MCF 10A (cell line): Measurements from ENCODE around the gene STK40. TPM values are rescaled to one million over a fixed set of nuclear protein-coding genes. Genes with fewer than 3 reads are reported as not detected.

Experiments used
- BruUV-seq: library from RNA; stranded (reverse); fragments of 400-500 nt; replicated peaks from 2 replicates; lab custom pipeline; 2021; lab: Mats Ljungman, UMichigan
- CTCF ChIA-PET: fragments of 300-600 bp; sonication (Branson Sonifier 250); formaldehyde crosslinking; extraction: SDS; loops from one replicate; lab custom pipeline; 2021; ENCODE audit warnings: antibody characterized with exemption, inconsistent platforms; lab: Yijun Ruan, JAX
- POLR2A ChIA-PET: fragments of 300-600, 350-650 bp; sonication (Branson Sonifier 250); formaldehyde crosslinking; extraction: SDS; loops from one replicate; lab custom pipeline; 2020; ENCODE audit warnings: antibody characterized with exemption, inconsistent platforms; lab: Yijun Ruan, JAX
- DNase-seq: peaks from one replicate; pipeline ENCODE4 v3.0.0-alpha.2; 2018; ENCODE audit not compliant: unreplicated experiment
- H3K27ac Mint-ChIP-seq: one replicate; pipeline ENCODE4 v1.8.0; 2022; ENCODE audit warnings: mild to moderate bottlenecking, low read depth, mixed read lengths; ENCODE audit not compliant: unreplicated experiment
- H3K27me3 Mint-ChIP-seq: one replicate; pipeline ENCODE4 v1.8.0; 2022; ENCODE audit warnings: mixed read lengths; ENCODE audit not compliant: insufficient read depth, unreplicated experiment
- H3K36me3 Mint-ChIP-seq: one replicate; pipeline ENCODE4 v1.8.0; 2022; ENCODE audit warnings: mild to moderate bottlenecking, moderate library complexity, mixed read lengths; ENCODE audit not compliant: insufficient read depth, unreplicated experiment
- H3K4me1 Mint-ChIP-seq: one replicate; pipeline ENCODE4 v1.8.0; 2022; ENCODE audit warnings: mixed read lengths; ENCODE audit not compliant: insufficient read depth, unreplicated experiment
- H3K4me3 Mint-ChIP-seq: one replicate; pipeline ENCODE4 v1.8.0; 2022; ENCODE audit warnings: mild to moderate bottlenecking, moderate library complexity, mixed read lengths; ENCODE audit not compliant: unreplicated experiment
- H3K9me3 Mint-ChIP-seq: one replicate; pipeline ENCODE4 v1.8.0; 2022; ENCODE audit warnings: mixed read lengths; ENCODE audit not compliant: unreplicated experiment
- intact Hi-C: fragments of 100-400 bp; cut with micrococcal nuclease; formaldehyde crosslinking; loops from 2 replicates; pipeline ENCODE4 v1.14.1; 2022
- total RNA-seq: library from RNA; stranded (reverse); gene quantifications from 2 replicates; pipeline ENCODE4 v1.2.3, GENCODE V29; 2022
- TF ChIP-seq, protein P1 (sequence below): fragments of 200-600 bp; IDR thresholded peaks from one replicate; pipeline ENCODE4 v1.8.0; 2022; ENCODE audit warnings: antibody characterized with exemption, mild to moderate bottlenecking; ENCODE audit not compliant: unreplicated experiment

Gene STK40
- total RNA-seq, 1 experiment from 2014 or later = 44.0 TPM

DNA sequence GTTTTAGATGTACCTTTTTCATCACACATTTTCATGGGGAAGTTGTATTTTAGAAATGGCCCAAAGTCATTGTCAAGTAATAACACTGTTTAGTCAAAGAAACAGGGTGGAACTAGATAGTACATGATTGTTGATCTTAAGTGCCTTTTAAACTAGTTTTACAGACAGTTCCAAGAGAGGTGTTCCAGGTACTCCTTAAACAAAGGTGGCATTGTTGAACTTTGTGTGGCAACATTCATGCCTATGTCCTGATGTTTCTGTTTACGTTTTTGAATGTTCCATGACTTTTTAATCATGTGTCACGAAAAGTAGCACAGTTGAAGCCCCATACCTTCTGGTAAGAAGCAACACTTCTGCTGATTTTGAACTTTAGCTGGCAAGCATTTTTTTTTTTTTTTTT is 88.7 kb downstream of the STK40 start:
- CTCF ChIA-PET = interaction anchor here (0.9 to 1.5 kb wide), 3 partner anchors 10 to 46 kb away, joined by 4 to 7 read pairs (median 7); no protein-coding TSS in a partner anchor
- TF ChIP-seq, protein P1, sequence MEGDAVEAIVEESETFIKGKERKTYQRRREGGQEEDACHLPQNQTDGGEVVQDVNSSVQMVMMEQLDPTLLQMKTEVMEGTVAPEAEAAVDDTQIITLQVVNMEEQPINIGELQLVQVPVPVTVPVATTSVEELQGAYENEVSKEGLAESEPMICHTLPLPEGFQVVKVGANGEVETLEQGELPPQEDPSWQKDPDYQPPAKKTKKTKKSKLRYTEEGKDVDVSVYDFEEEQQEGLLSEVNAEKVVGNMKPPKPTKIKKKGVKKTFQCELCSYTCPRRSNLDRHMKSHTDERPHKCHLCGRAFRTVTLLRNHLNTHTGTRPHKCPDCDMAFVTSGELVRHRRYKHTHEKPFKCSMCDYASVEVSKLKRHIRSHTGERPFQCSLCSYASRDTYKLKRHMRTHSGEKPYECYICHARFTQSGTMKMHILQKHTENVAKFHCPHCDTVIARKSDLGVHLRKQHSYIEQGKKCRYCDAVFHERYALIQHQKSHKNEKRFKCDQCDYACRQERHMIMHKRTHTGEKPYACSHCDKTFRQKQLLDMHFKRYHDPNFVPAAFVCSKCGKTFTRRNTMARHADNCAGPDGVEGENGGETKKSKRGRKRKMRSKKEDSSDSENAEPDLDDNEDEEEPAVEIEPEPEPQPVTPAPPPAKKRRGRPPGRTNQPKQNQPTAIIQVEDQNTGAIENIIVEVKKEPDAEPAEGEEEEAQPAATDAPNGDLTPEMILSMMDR = no peak

DNA sequence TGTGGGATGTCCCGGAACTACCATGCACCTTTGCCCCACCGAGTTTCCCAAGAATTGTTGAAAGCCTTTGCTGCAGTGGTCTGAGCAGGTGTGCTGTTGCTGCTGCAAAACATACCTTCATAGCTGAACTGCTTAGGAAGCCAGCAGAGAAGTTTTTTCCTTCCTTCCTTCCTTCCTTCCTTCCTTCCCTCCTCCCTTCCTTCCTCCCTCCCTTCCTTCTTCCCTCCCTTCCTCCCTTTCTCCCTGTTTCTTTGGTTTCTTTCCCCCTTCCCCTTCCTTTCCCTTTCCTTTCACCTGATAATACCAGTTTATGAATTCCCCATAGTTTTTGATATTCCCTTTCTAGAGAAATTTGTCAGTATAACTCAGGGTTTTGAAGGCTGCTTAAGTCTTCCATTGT is 90.3 kb downstream of the STK40 start:
- Mint-ChIP-seq H3K4me1 (peaks cover 16% of the 10 kb centered on the region), H3K36me3 (peaks cover 100% of the 10 kb centered on the region), H3K9me3 (no peaks in the 10 kb centered on the region), H3K27ac (peak overlapping the region; percentile 9), H3K27me3 (no peaks in the 10 kb centered on the region), H3K4me3 (no peak overlapping the region)
- POLR2A ChIA-PET = interaction anchor here (1.1 to 1.8 kb wide), 3 partner anchors 10 to 37 kb away, joined by 3 to 6 read pairs (median 4); partner anchors contain the start of gene SH3D21
- no TSS peak for BruUV-seq
- intact Hi-C loops = no loop called here
- TF ChIP-seq, protein P1 = no peak
- no peak for DNase-seq
- CTCF ChIA-PET = no interaction called here

More for the DNA sequence above, 88.7 kb downstream of the STK40 start:
- H3K36me3 Mint-ChIP-seq = peaks cover 99% of the 10 kb centered on the region
- no peaks in the 10 kb centered on the region for H3K27me3 Mint-ChIP-seq
- no peaks in the 10 kb centered on the region for H3K9me3 Mint-ChIP-seq
- no TSS peak for BruUV-seq
- peaks cover 13% of the 10 kb centered on the region for H3K4me1 Mint-ChIP-seq
- no peak overlapping the region for H3K4me3 Mint-ChIP-seq
- POLR2A ChIA-PET = no interaction called here
- intact Hi-C loops = no loop called here
- no peak overlapping the region for H3K27ac Mint-ChIP-seq
- no peak for DNase-seq

Other genes with a start within 250 kb of the STK40 start
- 72.8 and 75.5 TPM in 2 replicates for gene TRAPPC3, start 236.4 kb downstream of the STK40 start, total RNA-seq
- gene MAP7D1, start 229.8 kb downstream of the STK40 start, total RNA-seq = 131 and 170 TPM in 2 replicates
- gene THRAP3, start 161.5 kb downstream of the STK40 start, total RNA-seq = 92.2 and 116 TPM in 2 replicates
- 3.2 and 3.3 TPM in 2 replicates for gene SH3D21, start 79.6 kb downstream of the STK40 start, total RNA-seq
- 4.8 and 5.7 TPM in 2 replicates for gene EVA1B, start 62.3 kb downstream of the STK40 start, total RNA-seq
- gene LSM10, start 12.0 kb upstream of the STK40 start, total RNA-seq = 42.3 and 49.8 TPM in 2 replicates
- gene OSCP1, start 64.5 kb upstream of the STK40 start, total RNA-seq = 7.6 and 15.1 TPM in 2 replicates
- 95.6 and 101 TPM in 2 replicates for gene MRPS15, start 78.5 kb upstream of the STK40 start, total RNA-seq
- gene CSF3R, start 97.0 kb upstream of the STK40 start, total RNA-seq = not detected in 2 replicates